Neural progenitor cell (in vitro differentiated cells): ENCODE data around the gene PSMA7.

Experiments used
- EZH2 ChIP-seq: fragments of 200-600 bp; sonication (generic); IDR thresholded peaks from 2 replicates; pipeline ENCODE4 v1.6.1; 2017; ENCODE audit warnings: antibody characterized with exemption, mild to moderate bottlenecking, moderate library complexity
- EZH2phosphoT487 ChIP-seq: fragments of 200-600 bp; sonication (generic); IDR thresholded peaks from 2 replicates; pipeline ENCODE4 v1.6.1; 2017; ENCODE audit warnings: antibody characterized with exemption
- TF ChIP-seq, protein P1 (sequence below): fragments of 200-600 bp; sonication (generic); IDR thresholded peaks from 2 replicates; pipeline ENCODE4 v1.5.1; 2017; ENCODE audit warnings: antibody characterized with exemption, mild to moderate bottlenecking

DNA sequence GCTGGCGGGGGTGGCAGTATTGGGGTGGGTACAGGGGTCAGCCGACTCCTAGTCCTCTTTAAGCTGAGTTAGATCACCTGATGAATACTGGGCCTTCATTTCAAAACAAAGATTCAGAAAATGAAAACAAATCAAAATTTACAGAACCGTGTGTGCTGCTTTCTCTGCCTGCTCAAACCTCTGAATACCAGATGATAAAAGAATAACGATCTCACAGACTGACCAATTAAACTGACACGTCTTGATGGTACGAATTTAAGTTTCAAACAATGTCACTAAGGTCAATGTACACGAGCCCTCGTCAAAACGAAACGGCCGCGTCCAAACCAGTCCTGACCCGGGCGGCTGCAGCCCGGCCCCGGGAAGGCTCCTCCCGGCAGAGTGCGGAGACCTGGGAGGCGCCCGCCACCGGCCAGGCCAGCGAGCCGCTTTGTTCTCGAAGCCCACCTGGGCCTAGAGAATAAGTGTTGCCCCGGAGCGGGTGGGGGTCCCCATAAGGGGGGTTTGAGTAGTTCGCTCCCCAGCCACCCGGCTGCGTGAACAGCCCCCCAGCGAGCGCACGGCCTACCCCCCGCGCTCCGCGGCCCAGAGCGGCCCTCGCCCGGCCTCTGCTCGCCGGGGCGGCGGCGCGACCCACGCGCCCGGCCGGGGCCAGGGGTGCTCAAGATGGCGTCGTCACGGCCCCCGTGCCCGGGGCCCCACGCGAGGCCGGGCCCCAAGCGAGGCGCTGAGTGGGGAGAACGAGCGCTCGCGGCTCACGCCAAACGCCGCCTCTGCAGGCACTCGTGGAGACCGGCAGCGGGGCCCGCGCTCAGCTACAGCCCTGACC is 728 bp downstream of the PSMA7 start:
- TF ChIP-seq, protein P1, sequence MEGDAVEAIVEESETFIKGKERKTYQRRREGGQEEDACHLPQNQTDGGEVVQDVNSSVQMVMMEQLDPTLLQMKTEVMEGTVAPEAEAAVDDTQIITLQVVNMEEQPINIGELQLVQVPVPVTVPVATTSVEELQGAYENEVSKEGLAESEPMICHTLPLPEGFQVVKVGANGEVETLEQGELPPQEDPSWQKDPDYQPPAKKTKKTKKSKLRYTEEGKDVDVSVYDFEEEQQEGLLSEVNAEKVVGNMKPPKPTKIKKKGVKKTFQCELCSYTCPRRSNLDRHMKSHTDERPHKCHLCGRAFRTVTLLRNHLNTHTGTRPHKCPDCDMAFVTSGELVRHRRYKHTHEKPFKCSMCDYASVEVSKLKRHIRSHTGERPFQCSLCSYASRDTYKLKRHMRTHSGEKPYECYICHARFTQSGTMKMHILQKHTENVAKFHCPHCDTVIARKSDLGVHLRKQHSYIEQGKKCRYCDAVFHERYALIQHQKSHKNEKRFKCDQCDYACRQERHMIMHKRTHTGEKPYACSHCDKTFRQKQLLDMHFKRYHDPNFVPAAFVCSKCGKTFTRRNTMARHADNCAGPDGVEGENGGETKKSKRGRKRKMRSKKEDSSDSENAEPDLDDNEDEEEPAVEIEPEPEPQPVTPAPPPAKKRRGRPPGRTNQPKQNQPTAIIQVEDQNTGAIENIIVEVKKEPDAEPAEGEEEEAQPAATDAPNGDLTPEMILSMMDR = no peak
- no peak for TF ChIP-seq EZH2
- no peak for TF ChIP-seq EZH2phosphoT487
